SK-N-SH treated with all-trans-retinoic acid at 6 μM for 48 hours (cell line): ENCODE results near the gene HRH1.

Source experiments
- CSRNP3 ChIP-seq: fragments of 250-450 bp; sonication (Bioruptor Pico); IDR thresholded peaks from 2 replicates; pipeline ENCODE4 v1.5.1; 2021; ENCODE audit warnings: mild to moderate bottlenecking, moderate library complexity
- SNAI2 ChIP-seq: fragments of 250-450 bp; sonication (Bioruptor Pico); IDR thresholded peaks from 2 replicates; pipeline ENCODE4 v1.5.0; 2020; ENCODE audit warnings: mild to moderate bottlenecking, moderate library complexity
- ZNF565 ChIP-seq: fragments of 450-650 bp; formaldehyde crosslinking; conservative IDR thresholded peaks from 2 replicates; pipeline ENCODE4 v1.5.0; 2020; ENCODE audit warnings: low read depth, mild to moderate bottlenecking, moderate library complexity

DNA sequence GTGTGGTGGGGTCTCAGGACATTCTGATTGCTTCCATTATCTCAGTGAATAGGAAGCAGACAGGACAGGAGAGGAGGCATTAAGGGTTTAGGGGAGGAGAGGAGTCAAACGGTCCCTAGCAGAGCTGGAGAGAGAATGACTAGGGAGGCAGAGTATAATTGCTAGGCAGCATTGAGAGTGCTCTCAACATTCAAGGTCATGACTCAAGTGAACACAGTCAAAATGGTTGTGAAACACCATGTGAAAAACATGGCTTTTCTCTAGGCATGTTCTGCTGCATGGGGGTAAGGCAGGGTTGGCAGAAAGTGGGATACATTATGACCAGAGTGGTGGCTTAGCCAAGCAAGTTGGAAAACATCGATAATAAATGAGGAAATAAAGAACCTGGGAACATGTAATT is 19.5 kb upstream of the HRH1 start:
- no peak for TF ChIP-seq ZNF565 (CRISPR knock-in tag)
- no peak for TF ChIP-seq CSRNP3 (CRISPR knock-in tag)
- TF ChIP-seq SNAI2 (CRISPR knock-in tag), result no peak
